ENCODE results near the gene GCN1.

- TF ChIP-seq EP300 (IDR thresholded peaks at IDR 0.05; ENCODE audit: borderline replicate concordance in 1 of 2, low read depth in 2 of 2, low read length in 2 of 2) = no peak
- no peak for TF ChIP-seq CTCF (IDR thresholded peaks at IDR 0.05; ENCODE audit: control extremely low read depth in 1 of 3, insufficient read depth in 1 of 3, low read depth in 1 of 3, low read length in 3 of 3)
- no peak for TF ChIP-seq POLR2AphosphoS5 (IDR thresholded peaks at IDR 0.05; ENCODE audit: low read depth, low read length)
- no peak for TF ChIP-seq SP1 (IDR thresholded peaks at IDR 0.05; ENCODE audit: low read depth, low read length)
- TF ChIP-seq RAD21 (IDR thresholded peaks at IDR 0.05 in 1 of 2, conservative IDR thresholded peaks at IDR 0.05 in 1 of 2; ENCODE audit: low read depth in 2 of 2, low read length in 2 of 2) = no peak
- TF ChIP-seq, protein P1, sequence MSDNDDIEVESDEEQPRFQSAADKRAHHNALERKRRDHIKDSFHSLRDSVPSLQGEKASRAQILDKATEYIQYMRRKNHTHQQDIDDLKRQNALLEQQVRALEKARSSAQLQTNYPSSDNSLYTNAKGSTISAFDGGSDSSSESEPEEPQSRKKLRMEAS (IDR thresholded peaks at IDR 0.05) = no peak
- no peak for TF ChIP-seq EZH2 (IDR thresholded peaks at IDR 0.05; ENCODE audit: low read depth, low read length, severe bottlenecking)
- TF ChIP-seq, protein P2, sequence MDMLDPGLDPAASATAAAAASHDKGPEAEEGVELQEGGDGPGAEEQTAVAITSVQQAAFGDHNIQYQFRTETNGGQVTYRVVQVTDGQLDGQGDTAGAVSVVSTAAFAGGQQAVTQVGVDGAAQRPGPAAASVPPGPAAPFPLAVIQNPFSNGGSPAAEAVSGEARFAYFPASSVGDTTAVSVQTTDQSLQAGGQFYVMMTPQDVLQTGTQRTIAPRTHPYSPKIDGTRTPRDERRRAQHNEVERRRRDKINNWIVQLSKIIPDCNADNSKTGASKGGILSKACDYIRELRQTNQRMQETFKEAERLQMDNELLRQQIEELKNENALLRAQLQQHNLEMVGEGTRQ (IDR thresholded peaks at IDR 0.05; ENCODE audit: low read length) = no peak
- TF ChIP-seq GABPA (IDR thresholded peaks at IDR 0.05; ENCODE audit: borderline replicate concordance, insufficient read depth, low read length) = no peak
- TF ChIP-seq CHD2 (IDR thresholded peaks at IDR 0.05; ENCODE audit: low read length) = no peak
- no peak for TF ChIP-seq TAF1 (IDR thresholded peaks at IDR 0.05; ENCODE audit: low read depth, low read length)
- TF ChIP-seq SIN3A (conservative IDR thresholded peaks at IDR 0.05 in 1 of 2, IDR thresholded peaks at IDR 0.05 in 1 of 2; ENCODE audit: low read depth in 1 of 2, low read length in 2 of 2) = no peak
- TF ChIP-seq, protein P3, sequence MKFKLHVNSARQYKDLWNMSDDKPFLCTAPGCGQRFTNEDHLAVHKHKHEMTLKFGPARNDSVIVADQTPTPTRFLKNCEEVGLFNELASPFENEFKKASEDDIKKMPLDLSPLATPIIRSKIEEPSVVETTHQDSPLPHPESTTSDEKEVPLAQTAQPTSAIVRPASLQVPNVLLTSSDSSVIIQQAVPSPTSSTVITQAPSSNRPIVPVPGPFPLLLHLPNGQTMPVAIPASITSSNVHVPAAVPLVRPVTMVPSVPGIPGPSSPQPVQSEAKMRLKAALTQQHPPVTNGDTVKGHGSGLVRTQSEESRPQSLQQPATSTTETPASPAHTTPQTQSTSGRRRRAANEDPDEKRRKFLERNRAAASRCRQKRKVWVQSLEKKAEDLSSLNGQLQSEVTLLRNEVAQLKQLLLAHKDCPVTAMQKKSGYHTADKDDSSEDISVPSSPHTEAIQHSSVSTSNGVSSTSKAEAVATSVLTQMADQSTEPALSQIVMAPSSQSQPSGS (IDR thresholded peaks at IDR 0.05; ENCODE audit: low read length) = no peak
Measured at GRCh38 chr12:120140603-120141002, 53.9 kb downstream of the GCN1 start.

All from H1 (cell line).